ENCODE results near the gene NOSTRIN.

NOSTRIN gene

GRCh38 chr2:168890006-168890782, 87.8 kb downstream of the NOSTRIN start, which contains the start of gene SPC25:
TSS of gene SPC25 (minus strand) at chr2:168890430. CDS start at chr2:168889519, 911 bp downstream.
- DNase-seq: peak; percentile 88 to 92

- DNase-seq: no peak
Observed at GRCh38 chr2:168892327-168892726, 89.9 kb downstream of the NOSTRIN start.

- DNase-seq: no peak
Observed at GRCh38 chr2:168894101-168894500, 91.7 kb downstream of the NOSTRIN start.

DNA sequence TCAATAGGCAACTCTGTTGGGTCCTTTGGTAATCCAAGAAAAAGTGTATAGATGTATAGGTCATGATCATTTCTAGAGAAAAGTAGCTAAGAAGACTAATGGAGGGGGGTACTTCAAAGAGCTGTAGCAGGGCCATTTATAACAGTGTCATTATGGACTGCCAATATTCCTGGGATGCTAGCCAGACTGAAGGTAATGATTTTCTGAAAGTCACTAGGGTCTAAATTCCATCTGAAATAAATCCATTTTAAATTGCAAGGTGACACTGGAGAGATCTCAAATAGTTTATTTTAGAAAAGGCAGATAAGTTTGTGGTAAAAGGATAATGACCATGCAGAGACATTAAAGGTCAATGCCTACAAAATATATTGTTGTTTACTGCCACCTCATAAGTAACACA, 92.3 kb downstream of the NOSTRIN start:
- DNase-seq: no peak

GRCh38 chr2:168895771-168896170, 93.3 kb downstream of the NOSTRIN start:
- no peak for DNase-seq

- DNase-seq: no peak
Observed at GRCh38 chr2:168896783-168897182, 94.3 kb downstream of the NOSTRIN start.

- DNase-seq: no peak
Observed at GRCh38 chr2:168897449-168897848, 95.0 kb downstream of the NOSTRIN start.

GRCh38 chr2:168901003-168901402, 98.6 kb downstream of the NOSTRIN start, which contains the start of gene G6PC2:
TSS of gene G6PC2 (plus strand) at chr2:168901291. CDS start at chr2:168901332, 41 bp downstream.
- no peak for DNase-seq

- no peak for DNase-seq
Observed at GRCh38 chr2:168903888-168904287, 101.5 kb downstream of the NOSTRIN start.

DNA sequence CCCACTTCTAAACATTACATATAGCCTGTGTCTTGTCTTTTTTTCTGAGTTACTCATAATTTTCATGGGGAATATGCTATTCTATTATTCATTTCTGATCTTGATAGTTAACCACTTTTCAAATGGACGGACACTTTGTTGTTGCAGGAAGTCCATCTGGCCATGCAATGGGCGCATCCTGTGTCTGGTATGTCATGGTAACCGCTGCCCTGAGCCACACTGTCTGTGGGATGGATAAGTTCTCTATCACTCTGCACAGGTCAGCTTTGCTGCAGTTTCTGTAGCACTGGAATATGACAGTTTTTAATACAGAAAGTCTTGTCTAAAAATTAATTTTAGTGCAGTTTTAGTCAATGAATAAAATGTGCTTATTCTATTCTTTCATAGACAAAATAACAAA, 101.9 kb downstream of the NOSTRIN start:
- DNase-seq: no peak

DNA sequence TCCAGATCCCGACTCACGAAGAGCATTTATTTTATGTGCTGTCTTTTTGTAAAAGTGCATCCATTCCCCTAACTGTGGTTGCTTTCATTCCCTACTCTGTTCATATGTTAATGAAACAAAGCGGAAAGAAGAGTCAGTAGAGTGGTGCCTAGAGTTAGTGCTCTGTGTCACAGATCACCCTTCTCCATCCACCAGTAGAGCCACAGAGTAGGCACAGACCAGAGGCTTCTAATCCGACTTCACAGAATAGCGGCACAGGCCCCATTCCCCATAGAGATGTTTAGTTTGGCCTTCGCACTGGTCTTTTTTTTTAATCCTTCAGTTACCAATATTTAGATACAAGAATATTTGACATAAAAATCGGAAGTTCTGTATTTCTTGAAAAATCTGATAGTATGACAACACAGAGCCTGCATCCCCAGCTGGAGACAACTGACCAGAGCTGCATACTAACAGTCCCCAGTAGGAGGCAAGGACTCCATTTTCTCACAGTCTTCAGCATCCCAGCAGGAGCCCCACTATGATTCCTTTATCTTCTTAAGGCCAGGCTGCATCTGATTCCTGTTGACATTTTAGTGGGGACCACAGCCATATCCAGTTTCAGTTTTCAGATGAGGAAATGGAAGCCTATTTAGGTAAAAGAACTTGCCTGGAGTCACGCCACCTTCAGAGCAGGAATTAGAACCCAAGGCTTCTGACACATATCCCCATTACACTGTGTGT, 105.7 kb downstream of the NOSTRIN start:
- no peak for DNase-seq

GRCh38 chr2:168910330-168910729, 107.9 kb downstream of the NOSTRIN start:
- no peak for DNase-seq

GRCh38 chr2:168912466-168912865, 110.0 kb downstream of the NOSTRIN start:
- no peak for DNase-seq

DNA sequence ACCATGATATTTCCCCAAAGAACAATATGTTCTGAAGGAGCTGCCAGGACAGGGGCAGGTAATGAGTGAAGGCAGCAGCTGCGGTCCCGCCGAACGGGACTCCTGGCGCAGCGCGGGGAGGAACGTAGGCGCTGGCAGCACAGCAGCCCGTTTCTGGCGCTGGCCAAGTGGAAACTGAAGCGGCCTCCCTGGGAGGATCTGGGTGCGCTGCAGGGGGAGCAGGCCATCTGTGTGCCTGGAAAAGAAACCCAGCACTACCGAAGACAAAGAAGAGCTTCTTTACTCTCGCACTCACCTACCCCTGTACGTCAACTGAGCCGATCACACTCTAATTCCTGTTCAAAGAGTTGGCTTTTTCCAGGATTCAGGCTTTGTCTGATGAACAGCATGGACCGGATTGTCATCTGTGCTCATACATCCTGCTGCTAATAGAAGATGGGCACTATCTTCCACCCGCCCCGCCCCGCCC, 110.5 kb downstream of the NOSTRIN start:
- no peak for DNase-seq

GRCh38 chr2:168913495-168913894, 111.1 kb downstream of the NOSTRIN start:
- no peak for DNase-seq
